H9 (cell line): ENCODE data around the gene GABRG2. TPM values are rescaled to one million over a fixed set of nuclear protein-coding genes. Genes with fewer than 3 reads are reported as not detected.

ENCODE experiments used
- DNase-seq: peaks from one replicate; pipeline ENCODE4 v3.0.0-alpha.2; 2017
- H2AFZ ChIP-seq: one replicate; pipeline ENCODE4 v1.6.1; 2013; ENCODE audit warnings: mild to moderate bottlenecking, low read length, control low read depth, moderate library complexity
- H2AK5ac ChIP-seq: 2 replicates; pipeline ENCODE4 v1.6.1; 2013; ENCODE audit warnings: low read length, control low read depth, mixed read lengths; ENCODE audit not compliant: insufficient read length
- H2BK120ac ChIP-seq: one replicate; pipeline ENCODE4 v1.6.1; 2013; ENCODE audit warnings: low read depth, mild to moderate bottlenecking, low read length, control low read depth, inconsistent platforms; ENCODE audit not compliant: poor library complexity, severe bottlenecking
- H2BK12ac ChIP-seq: 2 replicates; pipeline ENCODE4 v1.6.1; 2013; ENCODE audit warnings: low read length, control low read depth, mixed read lengths, low read depth; ENCODE audit not compliant: insufficient read length
- H2BK15ac ChIP-seq: 2 replicates; pipeline ENCODE4 v1.6.1; 2013; ENCODE audit warnings: low read depth, low read length, control low read depth
- H2BK20ac ChIP-seq: one replicate; pipeline ENCODE4 v1.6.1; 2013; ENCODE audit warnings: low read depth, mild to moderate bottlenecking, low read length, control low read depth, inconsistent platforms; ENCODE audit not compliant: poor library complexity, severe bottlenecking
- H2BK5ac ChIP-seq: 2 replicates; pipeline ENCODE4 v1.6.1; 2013; ENCODE audit warnings: low read length, control low read depth, mixed read lengths; ENCODE audit not compliant: insufficient read length
- H3K14ac ChIP-seq: 2 replicates; pipeline ENCODE4 v1.6.1; 2013; ENCODE audit warnings: low read length, control low read depth; ENCODE audit not compliant: insufficient read depth
- H3K18ac ChIP-seq: 2 replicates; pipeline ENCODE4 v1.6.1; 2013; ENCODE audit warnings: low read depth, mild to moderate bottlenecking, mixed read lengths, low read length, control low read depth; ENCODE audit not compliant: insufficient read length
- H3K23ac ChIP-seq: 2 replicates; pipeline ENCODE4 v1.6.1; 2013; ENCODE audit warnings: low read length, control low read depth, mixed read lengths, low read depth; ENCODE audit not compliant: insufficient read length
- H3K23me2 ChIP-seq: 2 replicates; pipeline ENCODE4 v1.6.1; 2013; ENCODE audit warnings: low read depth, mild to moderate bottlenecking, mixed read lengths, low read length, control low read depth; ENCODE audit not compliant: insufficient read length, poor library complexity, severe bottlenecking
- H3K27ac ChIP-seq: 2 replicates; pipeline ENCODE4 v1.5.1; 2013; ENCODE audit warnings: low read length, control low read depth, mixed read lengths, low read depth; ENCODE audit not compliant: insufficient read length
- H3K27me3 ChIP-seq: 2 replicates; pipeline ENCODE4 v1.6.1; 2013; ENCODE audit warnings: low read length, control low read depth, inconsistent platforms; ENCODE audit not compliant: insufficient read depth
- H3K4ac ChIP-seq: 2 replicates; pipeline ENCODE4 v1.6.1; 2013; ENCODE audit warnings: low read depth, mild to moderate bottlenecking, control low read depth, inconsistent platforms, low read length, moderate library complexity
- H3K4me1 ChIP-seq: 2 replicates; pipeline ENCODE4 v1.6.1; 2013; ENCODE audit warnings: low read length, control low read depth, inconsistent platforms; ENCODE audit not compliant: insufficient read depth
- H3K4me2 ChIP-seq: 2 replicates; pipeline ENCODE4 v1.6.1; 2013; ENCODE audit warnings: low read length, control low read depth, mixed read lengths; ENCODE audit not compliant: insufficient read length, insufficient read depth
- H3K56ac ChIP-seq: 2 replicates; pipeline ENCODE4 v1.6.1; 2013; ENCODE audit warnings: low read depth, mild to moderate bottlenecking, mixed read lengths, low read length, control low read depth; ENCODE audit not compliant: insufficient read length
- H3K79me1 ChIP-seq: 2 replicates; pipeline ENCODE4 v1.6.1; 2013; ENCODE audit warnings: low read depth, mild to moderate bottlenecking, moderate library complexity, low read length, control low read depth, inconsistent platforms; ENCODE audit not compliant: insufficient read depth, poor library complexity, severe bottlenecking
- H3K79me2 ChIP-seq: 2 replicates; pipeline ENCODE4 v1.6.1; 2013; ENCODE audit warnings: low read length, control low read depth, inconsistent platforms; ENCODE audit not compliant: insufficient read depth
- H3K9ac ChIP-seq: 2 replicates; pipeline ENCODE4 v1.6.1; 2013; ENCODE audit warnings: low read length, control low read depth, mixed read lengths; ENCODE audit not compliant: insufficient read length; ENCODE audit errors: extremely low read depth
- H3K9me3 ChIP-seq: one replicate; pipeline ENCODE4 v1.6.1; 2013; ENCODE audit warnings: low read depth, low read length, inconsistent platforms; ENCODE audit not compliant: control insufficient read depth
- H3T11ph ChIP-seq: one replicate; pipeline ENCODE4 v1.6.1; 2013; ENCODE audit warnings: mild to moderate bottlenecking, low read length, control low read depth, inconsistent platforms
- H4K20me1 ChIP-seq: one replicate; pipeline ENCODE4 v1.6.1; 2013; ENCODE audit not compliant: control insufficient read depth, insufficient read length, insufficient read depth
- H4K5ac ChIP-seq: 2 replicates; pipeline ENCODE4 v1.6.1; 2013; ENCODE audit warnings: low read depth, mild to moderate bottlenecking, mixed read lengths, low read length, control low read depth; ENCODE audit not compliant: insufficient read length
- H4K8ac ChIP-seq: replicated peaks from 2 replicates; pipeline ENCODE4 v1.6.1; 2013; ENCODE audit warnings: low read length, control low read depth, mixed read lengths, low read depth; ENCODE audit not compliant: insufficient read length
- H4K91ac ChIP-seq: 2 replicates; pipeline ENCODE4 v1.6.1; 2013; ENCODE audit warnings: low read depth, mild to moderate bottlenecking, moderate library complexity, mixed read lengths, low read length, control low read depth; ENCODE audit not compliant: insufficient read length
- H3K27ac Mint-ChIP-seq, 3 experiments: 2 replicates in 2 of 3; 3 replicates in 1 of 3; pipeline ENCODE4 v1.8.0; 2020 to 2021; ENCODE audit warnings: mixed read lengths in 3 of 3, mild to moderate bottlenecking in 1 of 3, moderate library complexity in 1 of 3
- H3K27me3 Mint-ChIP-seq: 2 replicates; pipeline ENCODE4 v1.8.0; 2021; ENCODE audit warnings: low read depth, mild to moderate bottlenecking, moderate library complexity, mixed read lengths
- H3K36me3 Mint-ChIP-seq, 3 experiments: 2 replicates in 2 of 3; 3 replicates in 1 of 3; pipeline ENCODE4 v1.8.0; 2020 to 2021; ENCODE audit warnings: low read depth in 3 of 3, mixed read lengths in 3 of 3; ENCODE audit not compliant: insufficient read depth in 1 of 3
- H3K4me1 Mint-ChIP-seq, 2 experiments: 2 replicates each; pipeline ENCODE4 v1.8.0; 2020; ENCODE audit warnings: mixed read lengths in 2 of 2
- H3K4me3 Mint-ChIP-seq, 2 experiments: 2 replicates in 1 of 2; 3 replicates in 1 of 2; pipeline ENCODE4 v1.8.0; 2020 to 2021; ENCODE audit warnings: mild to moderate bottlenecking in 2 of 2, mixed read lengths in 2 of 2, moderate library complexity in 1 of 2
- H3K9me3 Mint-ChIP-seq, 2 experiments: 2 replicates in 1 of 2; 3 replicates in 1 of 2; pipeline ENCODE4 v1.8.0; 2020; ENCODE audit warnings: mild to moderate bottlenecking in 2 of 2, mixed read lengths in 2 of 2, moderate library complexity in 1 of 2
- WGBS: extraction: QIAGEN DNeasy Blood & Tissue Kit; methylation state at CpG from one replicate; pipeline ENCODE4 v1.1.7; 2013; ENCODE audit warnings: missing lambda C conversion rate, low lambda C conversion rate, mixed read lengths; ENCODE audit not compliant: insufficient read length; ENCODE audit errors: extremely low coverage; 5-methylcytosine and 5-hydroxymethylcytosine counted together
- total RNA-seq: library from RNA; stranded (reverse); gene quantifications from 2 replicates; pipeline ENCODE4 v1.2.1, GENCODE V29; 2021
- TF ChIP-seq, protein P1 (sequence below): fragments of 200-600 bp; sonication (generic); conservative IDR thresholded peaks from 3 replicates; pipeline ENCODE4 v1.8.0; 2021; ENCODE audit warnings: antibody characterized with exemption, mild to moderate bottlenecking

The GABRG2 gene
- total RNA-seq, 1 experiment from 2014 or later = 0.98 TPM

DNA sequence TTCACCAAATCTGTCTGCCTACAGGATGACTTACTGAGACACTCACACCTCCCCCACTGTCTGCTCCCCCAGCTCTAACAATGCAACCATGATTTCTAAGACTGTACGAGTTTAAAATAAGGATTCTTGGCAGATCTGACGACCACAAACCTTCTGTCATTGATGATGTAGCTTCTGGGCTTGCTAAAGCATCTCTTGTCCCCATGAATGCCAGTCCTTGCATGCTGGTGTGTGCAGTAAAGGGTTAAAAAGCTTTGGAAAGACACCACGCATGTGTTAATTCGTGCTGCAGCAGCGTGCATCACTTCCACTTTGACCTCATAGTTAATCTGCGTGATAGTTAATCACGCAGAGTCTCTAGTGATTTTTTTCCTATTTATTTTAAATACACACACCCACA lies 411 bp upstream of the GABRG2 start:
- no peaks in the 10 kb centered on the region for H3K9me3 ChIP-seq
- no peak overlapping the region for H4K8ac ChIP-seq
- H3K18ac ChIP-seq = no peak overlapping the region
- no peak overlapping the region for H4K5ac ChIP-seq
- H3K23ac ChIP-seq = no peak overlapping the region
- H3K79me1 ChIP-seq = no peaks in the 10 kb centered on the region
- H3K4me2 ChIP-seq = peak overlapping the region; percentile 94
- H3K79me2 ChIP-seq = no peaks in the 10 kb centered on the region
- peaks cover 11% of the 10 kb centered on the region for H3K23me2 ChIP-seq
- no peak overlapping the region for H2BK12ac ChIP-seq
- Mint-ChIP-seq H3K27me3 (peaks cover 3% of the 10 kb centered on the region; the same call in 1 of the 2 replicates), H3K4me3 (peak overlapping the region; percentile 71 to 87), H3K9me3 (no peaks in the 10 kb centered on the region; a peak in 1 of 5 replicates), H3K36me3 (no peaks in the 10 kb centered on the region), H3K4me1 (peaks cover 21 to 28% of the 10 kb centered on the region in 2 experiments), H3K27ac (no peak overlapping the region)
- no peak overlapping the region for H2BK15ac ChIP-seq
- H2BK120ac ChIP-seq = no peak overlapping the region
- H4K20me1 ChIP-seq = no peaks in the 10 kb centered on the region
- TF ChIP-seq, protein P1, sequence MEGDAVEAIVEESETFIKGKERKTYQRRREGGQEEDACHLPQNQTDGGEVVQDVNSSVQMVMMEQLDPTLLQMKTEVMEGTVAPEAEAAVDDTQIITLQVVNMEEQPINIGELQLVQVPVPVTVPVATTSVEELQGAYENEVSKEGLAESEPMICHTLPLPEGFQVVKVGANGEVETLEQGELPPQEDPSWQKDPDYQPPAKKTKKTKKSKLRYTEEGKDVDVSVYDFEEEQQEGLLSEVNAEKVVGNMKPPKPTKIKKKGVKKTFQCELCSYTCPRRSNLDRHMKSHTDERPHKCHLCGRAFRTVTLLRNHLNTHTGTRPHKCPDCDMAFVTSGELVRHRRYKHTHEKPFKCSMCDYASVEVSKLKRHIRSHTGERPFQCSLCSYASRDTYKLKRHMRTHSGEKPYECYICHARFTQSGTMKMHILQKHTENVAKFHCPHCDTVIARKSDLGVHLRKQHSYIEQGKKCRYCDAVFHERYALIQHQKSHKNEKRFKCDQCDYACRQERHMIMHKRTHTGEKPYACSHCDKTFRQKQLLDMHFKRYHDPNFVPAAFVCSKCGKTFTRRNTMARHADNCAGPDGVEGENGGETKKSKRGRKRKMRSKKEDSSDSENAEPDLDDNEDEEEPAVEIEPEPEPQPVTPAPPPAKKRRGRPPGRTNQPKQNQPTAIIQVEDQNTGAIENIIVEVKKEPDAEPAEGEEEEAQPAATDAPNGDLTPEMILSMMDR = no peak
- H3K14ac ChIP-seq = no peak overlapping the region
- no peak overlapping the region for H3K9ac ChIP-seq
- H2BK20ac ChIP-seq = no peak overlapping the region
- no peak overlapping the region for H2AK5ac ChIP-seq
- peaks cover 5% of the 10 kb centered on the region; the same call in 1 of the 2 replicates for H3K4me1 ChIP-seq
- H3K4ac ChIP-seq = no peak overlapping the region
- H3T11ph ChIP-seq = no peak overlapping the region
- H3K27me3 ChIP-seq = no peaks in the 10 kb centered on the region
- H3K56ac ChIP-seq = no peak overlapping the region
- no peak overlapping the region for H3K27ac ChIP-seq
- WGBS = no CpG with 5 or more reads among the region's 7 CpGs
- no peak overlapping the region for H2BK5ac ChIP-seq
- H4K91ac ChIP-seq = no peak overlapping the region
- no peak for DNase-seq
- no peak overlapping the region for H2AFZ ChIP-seq
